RWPE1 (cell line): Measurements from ENCODE around the gene IL16.

ENCODE experiments used
- CTCF ChIA-PET: fragments of 350-600 bp; sonication (Branson Sonifier 250); formaldehyde crosslinking; extraction: SDS; loops from one replicate; lab custom pipeline; 2021; lab: Yijun Ruan, JAX
- POLR2A ChIA-PET: fragments of 400-600 bp; formaldehyde crosslinking; extraction: SDS; loops from one replicate; lab custom pipeline; 2020; ENCODE audit warnings: antibody characterized with exemption; ENCODE audit not compliant: low non-redundant PET; lab: Yijun Ruan, JAX
- DNase-seq: peaks from one replicate; pipeline ENCODE4 v3.0.0; 2012; ENCODE audit warnings: low spot score
- H3K27ac ChIP-seq: fragments of 450-650 bp; 2 replicates; pipeline ENCODE4 v1.5.1; 2017
- TF ChIP-seq, protein P1 (sequence below): fragments of 450-650 bp; conservative IDR thresholded peaks from 2 replicates; pipeline ENCODE4 v1.5.1; 2017; ENCODE audit warnings: low read depth, mild to moderate bottlenecking

IL16 gene

DNA sequence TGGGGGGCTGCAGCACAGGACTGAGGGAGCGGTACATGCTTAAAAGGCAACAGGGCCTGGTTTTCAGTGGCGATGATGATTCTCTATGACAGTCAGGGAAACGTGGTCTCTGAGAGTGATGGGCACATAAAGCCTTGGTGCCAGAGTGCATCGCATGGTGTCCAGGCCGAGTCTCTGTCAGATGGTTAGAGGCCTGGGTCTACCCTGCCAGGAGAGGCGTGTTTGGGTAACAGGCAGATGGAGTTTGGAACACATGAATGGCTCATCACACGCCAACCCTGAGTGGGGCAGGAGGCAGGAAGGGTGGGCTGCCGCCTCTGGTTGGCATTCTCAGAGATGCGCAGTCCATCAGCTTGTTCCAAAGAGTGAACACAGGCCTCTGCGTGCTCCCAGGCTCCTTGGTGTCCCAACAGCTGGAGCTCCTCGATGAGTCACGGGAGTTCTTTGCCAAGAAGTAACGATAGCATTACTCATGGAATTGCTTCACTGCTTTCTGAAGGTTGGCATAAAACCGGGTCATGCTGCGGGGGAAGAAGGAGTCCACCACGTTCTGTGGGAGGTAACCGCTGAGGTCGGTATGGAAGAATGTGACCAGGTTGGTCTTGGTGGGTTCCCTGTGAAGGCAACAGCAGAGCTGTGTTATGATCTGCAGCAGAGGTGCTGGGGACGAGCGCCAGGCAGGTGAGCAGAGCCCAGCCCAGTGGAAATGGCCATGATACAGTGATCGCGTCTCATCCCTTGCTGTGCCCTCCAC, 116.3 kb downstream of the IL16 start:
- DNase-seq = peak; percentile 95
- ChIA-PET POLR2A (interaction anchor here (1.0 kb wide), 1 partner anchor 11 kb away, joined by 3 read pairs; the partner anchor contains the start of gene STARD5), CTCF (interaction anchor here (0.6 kb wide), 1 partner anchor 838 kb away, joined by 3 read pairs; no protein-coding TSS in a partner anchor)
- peak overlapping the region; percentile 91 for H3K27ac ChIP-seq
- TF ChIP-seq, protein P1, sequence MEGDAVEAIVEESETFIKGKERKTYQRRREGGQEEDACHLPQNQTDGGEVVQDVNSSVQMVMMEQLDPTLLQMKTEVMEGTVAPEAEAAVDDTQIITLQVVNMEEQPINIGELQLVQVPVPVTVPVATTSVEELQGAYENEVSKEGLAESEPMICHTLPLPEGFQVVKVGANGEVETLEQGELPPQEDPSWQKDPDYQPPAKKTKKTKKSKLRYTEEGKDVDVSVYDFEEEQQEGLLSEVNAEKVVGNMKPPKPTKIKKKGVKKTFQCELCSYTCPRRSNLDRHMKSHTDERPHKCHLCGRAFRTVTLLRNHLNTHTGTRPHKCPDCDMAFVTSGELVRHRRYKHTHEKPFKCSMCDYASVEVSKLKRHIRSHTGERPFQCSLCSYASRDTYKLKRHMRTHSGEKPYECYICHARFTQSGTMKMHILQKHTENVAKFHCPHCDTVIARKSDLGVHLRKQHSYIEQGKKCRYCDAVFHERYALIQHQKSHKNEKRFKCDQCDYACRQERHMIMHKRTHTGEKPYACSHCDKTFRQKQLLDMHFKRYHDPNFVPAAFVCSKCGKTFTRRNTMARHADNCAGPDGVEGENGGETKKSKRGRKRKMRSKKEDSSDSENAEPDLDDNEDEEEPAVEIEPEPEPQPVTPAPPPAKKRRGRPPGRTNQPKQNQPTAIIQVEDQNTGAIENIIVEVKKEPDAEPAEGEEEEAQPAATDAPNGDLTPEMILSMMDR = no peak

DNA sequence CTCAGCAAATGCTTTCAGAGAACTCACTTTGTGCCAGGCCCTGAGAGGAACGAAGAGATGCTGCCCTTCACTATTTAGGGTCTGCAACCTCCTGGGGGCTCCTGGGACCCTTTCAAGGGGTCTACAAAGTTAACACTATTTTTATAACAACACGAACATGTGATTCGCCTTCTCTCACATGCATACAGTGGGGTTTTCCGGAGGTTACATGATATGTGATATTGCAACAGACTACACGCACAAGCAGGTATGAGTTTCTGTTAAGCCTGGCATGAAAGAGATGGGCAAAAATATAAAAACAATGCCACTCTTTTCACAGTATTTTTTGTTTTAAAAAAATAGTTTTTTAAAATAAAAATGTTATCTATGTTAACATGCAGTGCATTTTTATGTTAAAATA, 117.0 kb downstream of the IL16 start:
- TF ChIP-seq, protein P1 = no peak
- POLR2A ChIA-PET = interaction anchor here (1.0 kb wide), 1 partner anchor 11 kb away, joined by 3 read pairs; the partner anchor contains the start of gene STARD5

DNA sequence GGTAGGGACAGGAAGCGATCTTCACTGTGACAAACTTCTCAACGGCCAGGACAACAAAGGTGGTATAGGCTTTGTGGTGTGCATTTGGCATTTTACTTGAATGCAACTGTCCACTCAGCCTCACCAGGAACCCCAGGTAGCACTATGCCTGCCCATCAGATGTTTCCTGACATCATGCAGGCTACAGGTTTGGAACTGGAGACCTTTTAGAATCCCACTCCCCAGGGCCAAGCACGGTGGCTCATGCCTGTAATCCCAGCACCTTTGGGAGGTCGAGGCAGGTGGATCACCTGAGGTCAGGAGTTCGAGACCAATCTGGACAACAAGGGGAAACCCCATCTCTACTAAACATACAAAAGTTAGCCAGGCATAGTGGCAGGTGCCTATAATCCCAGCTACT, 117.7 kb downstream of the IL16 start:
- ChIA-PET CTCF (no interaction called here), POLR2A (no interaction called here)
- no peak for DNase-seq
- TF ChIP-seq, protein P1 = no peak
- peak overlapping the region; percentile 59 for H3K27ac ChIP-seq

More for the DNA sequence above, 117.0 kb downstream of the IL16 start:
- H3K27ac ChIP-seq = peak overlapping the region; percentile 91
- no peak for DNase-seq
- CTCF ChIA-PET = no interaction called here

DNA sequence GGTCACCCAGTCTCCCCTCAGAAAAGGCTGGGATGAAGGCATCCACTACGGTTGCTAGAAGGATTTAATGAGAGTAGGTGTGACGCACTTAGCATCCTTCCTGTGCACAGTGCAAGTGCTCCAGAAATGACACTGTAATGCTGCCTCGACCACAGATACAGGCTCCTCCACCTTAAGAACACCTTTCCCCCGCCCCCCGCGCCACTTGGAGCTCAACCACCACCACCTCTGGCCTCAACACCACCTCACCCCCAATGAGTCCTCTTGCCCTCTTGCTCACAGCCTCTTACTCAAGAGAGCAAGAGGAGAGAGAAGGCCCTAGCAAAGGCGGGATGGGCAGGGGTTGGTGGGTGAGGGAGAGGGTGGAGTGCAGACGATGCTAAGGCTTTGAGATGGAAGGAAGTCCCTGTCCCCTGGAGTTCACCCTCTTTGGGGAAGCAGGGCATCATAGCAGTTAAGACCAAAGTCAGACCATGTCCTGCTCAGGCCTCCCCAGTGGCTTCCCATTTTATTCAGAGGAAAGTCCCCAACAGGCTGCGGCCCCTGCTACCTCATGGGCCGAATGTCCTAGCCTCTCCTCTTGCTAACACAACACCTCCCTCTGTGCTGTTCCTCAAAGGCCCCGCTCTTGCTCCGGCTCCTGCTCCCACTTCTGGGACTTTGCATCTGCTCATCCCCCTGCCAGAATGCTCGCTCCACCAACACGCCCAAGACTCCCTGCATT, 118.9 kb downstream of the IL16 start:
- H3K27ac ChIP-seq = peak overlapping the region; percentile 59
- ChIA-PET CTCF (no interaction called here), POLR2A (no interaction called here)
- DNase-seq = no peak
- TF ChIP-seq, protein P1 = no peak

DNA sequence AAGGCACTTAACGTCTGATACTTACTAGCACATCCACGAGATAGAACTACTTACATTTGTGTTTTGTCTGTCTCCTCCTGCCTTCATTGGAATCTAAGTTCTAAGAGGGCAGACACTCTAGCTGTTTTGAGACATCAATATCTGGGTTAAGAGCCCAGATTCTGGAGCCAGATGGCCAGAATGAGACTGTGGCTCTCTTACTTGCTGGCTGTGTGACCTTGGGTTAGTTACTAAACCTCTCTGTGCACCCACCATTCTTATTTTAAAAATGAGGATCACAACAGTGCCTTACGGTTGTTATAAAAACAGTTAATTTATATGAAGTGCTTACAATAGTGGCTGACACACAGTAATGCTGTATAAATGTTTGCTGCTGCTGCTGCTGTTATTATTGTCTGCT, 119.6 kb downstream of the IL16 start:
- ChIA-PET POLR2A (no interaction called here), CTCF (no interaction called here)
- H3K27ac ChIP-seq = no peak overlapping the region
- TF ChIP-seq, protein P1 = no peak
- DNase-seq = no peak

DNA sequence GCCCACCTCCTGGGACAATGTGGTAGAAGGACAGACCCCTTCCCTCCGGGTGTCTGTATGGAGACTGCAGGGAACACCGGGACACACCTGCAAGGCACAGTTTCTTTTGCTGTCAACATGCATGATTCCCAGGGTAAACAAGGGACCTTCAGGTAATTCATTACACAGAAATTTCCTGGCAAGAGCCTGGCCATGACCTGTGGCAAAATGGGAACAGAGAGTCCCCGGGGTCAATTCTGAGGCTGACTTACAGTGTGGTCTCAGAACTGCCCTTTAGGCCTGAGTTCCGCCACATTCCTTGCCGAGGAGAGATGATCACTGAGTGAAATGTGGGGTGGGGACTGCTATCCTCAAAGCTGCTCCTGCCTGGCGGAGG, 121.0 kb downstream of the IL16 start:
- ChIA-PET CTCF (no interaction called here), POLR2A (no interaction called here)
- peak overlapping the region; percentile 48 for H3K27ac ChIP-seq
- TF ChIP-seq, protein P1 = no peak
- DNase-seq = no peak
